GM10266 (cell line): Measurements from ENCODE around the gene PHACTR3.

Source experiments
- DNase-seq: peaks from one replicate; pipeline ENCODE4 v3.0.0; 2012; ENCODE audit errors: extremely low spot score
- CTCF ChIP-seq: IDR thresholded peaks from 2 replicates; pipeline ENCODE4 v1.5.1; 2012; ENCODE audit warnings: mild to moderate bottlenecking, low read depth; ENCODE audit not compliant: control insufficient read depth, insufficient read depth; ENCODE audit errors: missing control alignments

Gene PHACTR3

GRCh38 chr20:59623133-59623532 is 18.8 kb downstream of the PHACTR3 start:
- no peak for TF ChIP-seq CTCF
- DNase-seq: no peak

DNA sequence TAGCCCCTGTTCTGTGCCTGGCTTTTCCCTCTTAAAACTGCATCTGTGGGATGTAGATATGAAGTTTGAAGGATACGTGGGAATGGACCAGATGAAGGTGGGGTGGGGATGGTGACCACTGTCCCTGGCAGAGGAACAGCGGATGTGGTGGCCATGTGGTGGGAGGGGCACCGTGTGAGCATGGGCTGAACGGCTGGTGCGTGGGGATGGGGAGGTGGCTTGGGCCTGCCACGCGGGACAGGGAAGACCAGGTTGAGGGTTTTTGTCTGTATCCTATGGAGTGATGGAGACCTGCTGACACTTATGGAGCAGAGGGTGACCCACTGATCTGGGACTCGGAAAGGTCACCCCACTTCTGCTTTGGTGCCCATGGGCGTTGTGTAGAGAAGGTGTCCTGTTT is 19.2 kb downstream of the PHACTR3 start:
- no peak for DNase-seq
- no peak for TF ChIP-seq CTCF

DNA sequence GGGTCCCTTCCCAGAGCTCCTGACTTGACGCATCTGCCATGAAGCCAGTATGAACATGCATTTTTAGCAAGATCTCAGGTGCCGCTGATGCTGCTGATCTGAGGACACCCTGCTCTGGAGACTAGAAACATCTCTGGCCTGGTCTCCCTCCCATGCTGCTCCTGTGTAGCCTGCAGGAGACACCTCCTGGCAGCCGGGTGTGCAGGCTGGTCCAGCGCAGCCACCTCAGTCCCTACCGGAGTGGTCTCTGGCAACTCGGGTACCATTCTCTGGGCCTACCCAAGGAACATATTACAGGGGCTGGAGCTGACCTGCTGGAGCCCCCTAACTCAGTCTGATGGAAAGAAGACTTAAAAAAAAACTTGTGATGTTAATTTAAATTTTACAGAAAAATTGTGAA is 20.1 kb downstream of the PHACTR3 start:
- no peak for TF ChIP-seq CTCF
- no peak for DNase-seq

GRCh38 chr20:59625214-59625922 is 21.0 kb downstream of the PHACTR3 start:
- TF ChIP-seq CTCF: no peak
- no peak for DNase-seq

GRCh38 chr20:59627298-59627697 is 23.0 kb downstream of the PHACTR3 start:
- no peak for TF ChIP-seq CTCF
- no peak for DNase-seq

DNA sequence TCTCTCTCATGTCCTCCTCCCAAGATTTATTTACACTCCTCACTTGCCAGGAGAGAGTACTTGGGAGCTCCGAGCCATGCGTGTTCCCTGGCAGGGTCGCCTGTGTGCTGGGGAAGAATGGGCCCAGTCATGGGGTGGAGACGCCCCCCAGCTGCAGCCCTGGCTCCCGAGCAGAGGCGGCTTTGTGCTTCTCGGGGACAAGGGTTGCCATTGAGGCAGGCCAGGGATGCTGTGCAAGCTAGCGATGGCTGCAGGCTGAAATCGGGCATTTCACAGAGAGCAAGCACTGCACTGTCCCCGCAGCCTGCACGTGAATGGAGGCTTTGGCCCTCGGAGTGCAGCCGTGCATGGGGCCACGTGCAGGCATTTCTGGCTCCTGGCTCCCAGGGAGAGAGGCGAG is 23.8 kb downstream of the PHACTR3 start:
- DNase-seq: no peak
- TF ChIP-seq CTCF: no peak

GRCh38 chr20:59629141-59630045 is 25.1 kb downstream of the PHACTR3 start:
- no peak for DNase-seq
- TF ChIP-seq CTCF: no peak
